Measurements from ENCODE around the gene PSRC1. TPM values are rescaled to one million over a fixed set of nuclear protein-coding genes. Genes with fewer than 3 reads are reported as not detected.

The PSRC1 gene
- total RNA-seq, 1 donor from 2014 or later = 13.9 TPM

Other genes starting within 250 kb of the PSRC1 start
- gene WDR47, start 241.0 kb downstream of the PSRC1 start, total RNA-seq = 10.3 and 11.4 TPM in 2 replicates
- 33.1 and 33.9 TPM in 2 replicates for gene TAF13, start 207.1 kb downstream of the PSRC1 start, total RNA-seq
- 32.7 and 34.6 TPM in 2 replicates for gene TMEM167B, start 192.4 kb downstream of the PSRC1 start, total RNA-seq
- 5.7 and 6.8 TPM in 2 replicates for gene ELAPOR1, start 169.0 kb downstream of the PSRC1 start, total RNA-seq
- gene SARS1, start 69.2 kb downstream of the PSRC1 start, total RNA-seq = 142 and 146 TPM in 2 replicates
- gene CELSR2, start 33.6 kb downstream of the PSRC1 start, total RNA-seq = 4.2 and 4.4 TPM in 2 replicates
- not detected in 2 replicates for gene MYBPHL, start 23.9 kb upstream of the PSRC1 start, total RNA-seq
- gene SORT1, start 114.8 kb upstream of the PSRC1 start, total RNA-seq = 6.2 and 7.7 TPM in 2 replicates
- 211 and 216 TPM in 2 replicates for gene PSMA5, start 143.3 kb upstream of the PSRC1 start, total RNA-seq
- not detected in 2 replicates for gene SYPL2, start 183.4 kb upstream of the PSRC1 start, total RNA-seq
- 11.3 and 13.0 TPM in 2 replicates for gene ATXN7L2, start 200.8 kb upstream of the PSRC1 start, total RNA-seq
- gene CYB561D1, start 210.9 kb upstream of the PSRC1 start, total RNA-seq = 22.5 and 24.1 TPM in 2 replicates
- 1.1 and 1.2 TPM in 2 replicates for gene AMIGO1, start 226.6 kb upstream of the PSRC1 start, total RNA-seq